Smooth muscle cell (in vitro differentiated cells): ENCODE data around the gene HSD11B1. TPM values are rescaled to one million over a fixed set of nuclear protein-coding genes. Genes with fewer than 3 reads are reported as not detected.

ENCODE experiments used
- DNase-seq: peaks from one replicate; lab custom pipeline; 2025; ENCODE audit not compliant: unreplicated experiment; lab: John Stamatoyannopoulos, UW
- H2AFZ ChIP-seq: fragments of 200-600 bp; sonication (generic); 2 replicates; pipeline ENCODE4 v1.6.0; 2016; ENCODE audit warnings: antibody characterized with exemption, low read depth, mild to moderate bottlenecking
- H3F3A ChIP-seq: fragments of 200-600 bp; sonication (generic); 2 replicates; pipeline ENCODE4 v1.6.0; 2017; ENCODE audit warnings: antibody characterized with exemption, low read depth
- H3K27ac ChIP-seq: fragments of 200-600 bp; sonication (generic); 2 replicates; pipeline ENCODE4 v1.5.1; 2016; ENCODE audit warnings: low read depth, mild to moderate bottlenecking
- H3K27me3 ChIP-seq: fragments of 200-600 bp; sonication (generic); 2 replicates; pipeline ENCODE4 v1.6.1; 2016; ENCODE audit warnings: low read depth, mild to moderate bottlenecking
- H3K36me3 ChIP-seq: fragments of 200-600 bp; sonication (generic); 2 replicates; pipeline ENCODE4 v1.5.1; 2016; ENCODE audit warnings: low read depth
- H3K4me1 ChIP-seq: fragments of 200-600 bp; sonication (generic); 2 replicates; pipeline ENCODE4 v1.5.1; 2016; ENCODE audit warnings: low read depth
- H3K4me2 ChIP-seq: fragments of 200-600 bp; sonication (generic); 2 replicates; pipeline ENCODE4 v1.6.0; 2016; ENCODE audit warnings: mild to moderate bottlenecking
- H3K4me3 ChIP-seq: fragments of 200-600 bp; sonication (generic); 2 replicates; pipeline ENCODE4 v1.5.1; 2016; ENCODE audit warnings: mild to moderate bottlenecking
- H3K79me2 ChIP-seq: fragments of 200-600 bp; sonication (generic); 2 replicates; pipeline ENCODE4 v1.6.0; 2016; ENCODE audit warnings: low read depth, mild to moderate bottlenecking
- H3K9ac ChIP-seq: fragments of 200-600 bp; sonication (generic); 2 replicates; pipeline ENCODE4 v1.6.0; 2016; ENCODE audit warnings: low read depth
- H3K9me3 ChIP-seq: fragments of 200-600 bp; sonication (generic); replicated peaks from 2 replicates; pipeline ENCODE4 v1.5.1; 2016; ENCODE audit warnings: low read depth
- H4K20me1 ChIP-seq: fragments of 200-600 bp; sonication (generic); 2 replicates; pipeline ENCODE4 v1.6.0; 2016; ENCODE audit warnings: low read depth
- WGBS: methylation state at CpG from one replicate; pipeline ENCODE4 v1.1.7; 2016; ENCODE audit warnings: low lambda C conversion rate; 5-methylcytosine and 5-hydroxymethylcytosine counted together
- polyA plus RNA-seq: library from polyadenylated mRNA; unstranded; fragments of >200 nt; fragmentation: Nextera tagmentation; extraction: Ambion mirVana; gene quantifications from 2 replicates; pipeline ENCODE4 v1.2.1, GENCODE V29; 2016
- total RNA-seq: library from RNA; depleted of rRNA; stranded (reverse); fragments of >200 nt; gene quantifications from 2 replicates; pipeline ENCODE4 v1.2.3, GENCODE V29; 2014
- TF ChIP-seq, protein P1 (sequence below): fragments of 200-600 bp; sonication (generic); IDR thresholded peaks from 2 replicates; pipeline ENCODE4 v1.5.1; 2017; ENCODE audit warnings: borderline replicate concordance, mild to moderate bottlenecking, antibody characterized with exemption; ENCODE audit not compliant: insufficient read depth, poor library complexity, severe bottlenecking

Gene HSD11B1
- total and polyA plus RNA-seq, 2 experiments from 2014 or later, result not detected

DNA sequence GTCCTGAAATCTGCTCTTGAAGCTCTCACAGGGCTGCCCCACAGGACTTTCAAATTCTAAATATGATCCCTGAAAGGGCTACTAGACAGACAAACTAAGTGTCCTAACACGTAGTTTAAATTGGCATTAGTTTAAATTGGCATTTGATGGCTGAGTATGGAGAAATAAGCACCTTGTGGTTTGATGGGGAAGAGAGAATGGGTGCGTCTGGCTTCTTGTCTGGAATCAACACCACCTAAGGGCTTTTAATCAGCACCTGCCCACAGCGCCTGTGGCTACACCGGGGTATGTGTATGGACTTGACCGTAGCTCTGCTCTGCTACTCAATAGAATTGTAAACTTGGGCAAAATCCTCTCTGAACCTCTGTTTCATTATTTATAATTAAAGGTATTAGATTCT, 46.7 kb upstream of the HSD11B1 start:
- Histone ChIP-seq H2AFZ (no peak overlapping the region), H3K36me3 (no peaks in the 10 kb centered on the region), H4K20me1 (no peaks in the 10 kb centered on the region), H3F3A (no peaks in the 10 kb centered on the region), H3K79me2 (no peaks in the 10 kb centered on the region), H3K4me2 (no peak overlapping the region), H3K27me3 (no peaks in the 10 kb centered on the region), H3K27ac (no peak overlapping the region), H3K4me3 (no peak overlapping the region), H3K4me1 (peaks cover 9% of the 10 kb centered on the region), H3K9me3 (no peaks in the 10 kb centered on the region), H3K9ac (no peak overlapping the region)
- TF ChIP-seq, protein P1, sequence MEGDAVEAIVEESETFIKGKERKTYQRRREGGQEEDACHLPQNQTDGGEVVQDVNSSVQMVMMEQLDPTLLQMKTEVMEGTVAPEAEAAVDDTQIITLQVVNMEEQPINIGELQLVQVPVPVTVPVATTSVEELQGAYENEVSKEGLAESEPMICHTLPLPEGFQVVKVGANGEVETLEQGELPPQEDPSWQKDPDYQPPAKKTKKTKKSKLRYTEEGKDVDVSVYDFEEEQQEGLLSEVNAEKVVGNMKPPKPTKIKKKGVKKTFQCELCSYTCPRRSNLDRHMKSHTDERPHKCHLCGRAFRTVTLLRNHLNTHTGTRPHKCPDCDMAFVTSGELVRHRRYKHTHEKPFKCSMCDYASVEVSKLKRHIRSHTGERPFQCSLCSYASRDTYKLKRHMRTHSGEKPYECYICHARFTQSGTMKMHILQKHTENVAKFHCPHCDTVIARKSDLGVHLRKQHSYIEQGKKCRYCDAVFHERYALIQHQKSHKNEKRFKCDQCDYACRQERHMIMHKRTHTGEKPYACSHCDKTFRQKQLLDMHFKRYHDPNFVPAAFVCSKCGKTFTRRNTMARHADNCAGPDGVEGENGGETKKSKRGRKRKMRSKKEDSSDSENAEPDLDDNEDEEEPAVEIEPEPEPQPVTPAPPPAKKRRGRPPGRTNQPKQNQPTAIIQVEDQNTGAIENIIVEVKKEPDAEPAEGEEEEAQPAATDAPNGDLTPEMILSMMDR, result no peak
- 71% methylated on average over 5 of the region's 5 CpGs for WGBS
- DNase-seq, result no peak

DNA sequence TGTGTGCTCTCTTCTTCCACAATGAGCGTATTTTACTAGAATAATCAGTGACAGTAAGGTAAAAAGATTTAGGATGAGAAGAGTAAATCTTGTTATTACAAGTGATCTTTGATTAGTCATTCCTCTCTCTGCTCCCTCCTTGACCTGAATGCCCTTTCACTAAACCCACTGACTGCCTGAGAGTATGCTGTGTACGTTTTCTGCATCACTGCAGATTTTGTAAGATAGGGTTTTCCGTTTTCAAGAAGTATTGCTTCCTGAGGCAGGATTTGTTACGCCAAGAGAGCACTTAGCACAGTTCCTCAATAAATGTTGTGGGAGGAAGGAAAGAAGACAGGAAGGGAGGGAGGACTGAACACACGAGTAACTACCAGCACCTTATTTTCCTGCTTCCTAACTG, 44.7 kb upstream of the HSD11B1 start:
- no peak overlapping the region for H3K27ac ChIP-seq
- H3F3A ChIP-seq, result no peaks in the 10 kb centered on the region
- DNase-seq, result no peak
- H3K9me3 ChIP-seq, result no peaks in the 10 kb centered on the region
- no peak overlapping the region for H3K4me2 ChIP-seq
- 37% methylated on average over 5 of the region's 5 CpGs for WGBS
- no peak overlapping the region for H2AFZ ChIP-seq
- H3K27me3 ChIP-seq, result no peaks in the 10 kb centered on the region
- H3K4me3 ChIP-seq, result no peak overlapping the region
- H3K36me3 ChIP-seq, result no peaks in the 10 kb centered on the region
- TF ChIP-seq, protein P1, result no peak
- H3K9ac ChIP-seq, result no peak overlapping the region
- no peaks in the 10 kb centered on the region for H4K20me1 ChIP-seq
- no peaks in the 10 kb centered on the region for H3K79me2 ChIP-seq
- H3K4me1 ChIP-seq, result peaks cover 4% of the 10 kb centered on the region

DNA sequence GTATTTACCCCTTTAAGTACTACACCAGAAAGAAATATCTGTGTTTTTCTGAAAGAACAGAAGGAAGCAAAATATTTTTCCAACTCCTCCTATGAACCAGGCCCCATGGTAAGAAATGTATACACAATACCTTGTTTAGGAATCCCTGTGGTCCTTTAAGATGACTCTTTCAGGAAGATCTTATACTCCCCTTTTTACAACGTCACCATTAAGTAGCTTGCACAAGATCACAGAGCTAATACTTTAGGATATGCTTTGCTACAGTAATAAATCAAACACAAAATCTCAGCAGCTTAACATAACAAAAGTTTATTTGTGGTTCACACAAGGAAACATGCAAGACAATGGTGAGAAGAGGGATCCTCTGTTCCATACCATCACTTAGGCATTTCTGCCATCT, 43.6 kb upstream of the HSD11B1 start:
- Histone ChIP-seq H3K36me3 (no peaks in the 10 kb centered on the region), H3K9me3 (no peaks in the 10 kb centered on the region), H3K4me3 (no peak overlapping the region), H3K27ac (no peak overlapping the region), H3K4me1 (peaks cover 4% of the 10 kb centered on the region), H2AFZ (no peak overlapping the region), H4K20me1 (no peaks in the 10 kb centered on the region), H3K4me2 (no peak overlapping the region), H3K9ac (no peak overlapping the region), H3K79me2 (no peaks in the 10 kb centered on the region), H3K27me3 (no peaks in the 10 kb centered on the region), H3F3A (no peaks in the 10 kb centered on the region)
- TF ChIP-seq, protein P1, result no peak
- WGBS, result 49% methylated on average over 1 of the region's 1 CpG
- DNase-seq, result no peak

DNA sequence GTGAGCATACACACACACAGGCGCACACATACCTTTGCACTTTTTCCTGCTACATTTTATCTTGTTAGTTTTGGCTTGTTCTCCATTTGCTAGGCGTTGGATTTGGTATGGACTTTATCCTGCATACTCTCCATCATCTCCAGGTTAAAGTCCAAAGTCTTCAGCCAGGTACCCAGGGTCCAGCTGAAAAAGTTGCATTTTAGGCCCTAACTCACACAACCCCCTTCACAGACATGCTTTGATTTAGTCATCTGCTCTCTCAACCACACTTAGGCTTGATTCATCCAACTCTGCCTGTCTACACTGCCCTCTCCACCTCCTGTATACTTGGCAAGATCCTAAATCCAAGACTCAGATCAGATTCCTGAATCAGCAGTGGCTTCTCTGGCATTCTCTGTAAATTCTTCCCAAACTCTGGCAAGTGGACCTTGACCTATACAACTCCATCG, 41.7 kb upstream of the HSD11B1 start:
- DNase-seq, result no peak
- H3K9me3 ChIP-seq, result no peaks in the 10 kb centered on the region
- peaks cover 4% of the 10 kb centered on the region for H3K4me1 ChIP-seq
- no peak overlapping the region for H3K9ac ChIP-seq
- H3K4me3 ChIP-seq, result no peak overlapping the region
- H4K20me1 ChIP-seq, result no peaks in the 10 kb centered on the region
- no peak overlapping the region for H3K27ac ChIP-seq
- no peak overlapping the region for H3K4me2 ChIP-seq
- 96% methylated on average over 3 of the region's 3 CpGs for WGBS
- H3K27me3 ChIP-seq, result no peaks in the 10 kb centered on the region
- H2AFZ ChIP-seq, result no peak overlapping the region
- no peaks in the 10 kb centered on the region for H3K79me2 ChIP-seq
- H3K36me3 ChIP-seq, result no peaks in the 10 kb centered on the region
- H3F3A ChIP-seq, result no peaks in the 10 kb centered on the region
- TF ChIP-seq, protein P1, result no peak
